GM10266 (cell line): ENCODE data around the gene SEMA7A.
A peak's percentile ranks its signal among the peaks of the same experiment; 100 is the strongest.
"Not testable (repeated sequence)": the region's sequence is repeated elsewhere in the genome, so short reads cannot be mapped to it uniquely, and the experiment has no call there.

Source experiments
- DNase-seq: peaks from one replicate; pipeline ENCODE4 v3.0.0; 2012; ENCODE audit errors: extremely low spot score
- CTCF ChIP-seq: IDR thresholded peaks from 2 replicates; pipeline ENCODE4 v1.5.1; 2012; ENCODE audit warnings: mild to moderate bottlenecking, low read depth; ENCODE audit not compliant: control insufficient read depth, insufficient read depth; ENCODE audit errors: missing control alignments

The SEMA7A gene

GRCh38 chr15:74433592-74434262 is at the start of gene SEMA7A:
Gene SEMA7A (minus strand): TSS chr15:74433958. CDS start chr15:74433918, 40 bp downstream.
- DNase-seq: peak; percentile 97
- no peak for TF ChIP-seq CTCF

- DNase-seq: no peak
Measured at GRCh38 chr15:74482661-74483060, 48.9 kb upstream of the SEMA7A start.

GRCh38 chr15:74480364-74480763 is 46.6 kb upstream of the SEMA7A start:
- not testable (repeated sequence) for DNase-seq

More at GRCh38 chr15:74482661-74483060, 48.9 kb upstream of the SEMA7A start:
- peak; percentile 22 for TF ChIP-seq CTCF

GRCh38 chr15:74471621-74472020 is 37.9 kb upstream of the SEMA7A start:
- not testable (repeated sequence) for DNase-seq

- no peak for TF ChIP-seq CTCF
- no peak for DNase-seq
Measured at GRCh38 chr15:74470631-74471395, 37.1 kb upstream of the SEMA7A start.

- DNase-seq: no peak
- no peak for TF ChIP-seq CTCF
Measured at GRCh38 chr15:74468341-74469032, 34.7 kb upstream of the SEMA7A start.

- TF ChIP-seq CTCF: no peak
- DNase-seq: no peak
Measured at GRCh38 chr15:74466570-74466969, 32.8 kb upstream of the SEMA7A start.

GRCh38 chr15:74464897-74465296 is 31.1 kb upstream of the SEMA7A start:
- no peak for TF ChIP-seq CTCF
- DNase-seq: no peak
